ENCODE measurements around the gene DAAM1. TPM values are rescaled to one million over a fixed set of nuclear protein-coding genes. Genes with fewer than 3 reads are reported as not detected.

Gene DAAM1
- total RNA-seq, 1 donor from 2014 or later: 69.9 TPM

DNA sequence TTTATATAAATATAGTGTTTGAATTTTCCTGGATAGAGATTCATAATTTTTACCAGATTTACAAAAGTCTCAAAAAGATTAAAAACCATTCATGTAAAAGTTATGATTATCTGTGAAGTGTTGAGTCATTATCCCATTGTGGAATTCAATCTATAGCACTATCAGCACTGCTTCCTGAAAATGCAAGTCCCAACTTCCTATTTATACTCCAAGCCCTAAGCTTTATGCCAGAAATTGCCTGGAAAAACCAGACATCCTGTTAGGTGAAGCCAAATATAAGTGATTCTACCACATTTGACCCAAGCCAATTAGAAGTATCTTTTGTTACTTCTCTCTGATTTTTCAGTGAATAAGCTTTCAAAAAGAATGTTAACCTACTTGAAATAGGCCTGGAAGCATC, 147.6 kb downstream of the DAAM1 start:
- Mint-ChIP-seq H3K27me3 (no peaks in the 10 kb centered on the region), H3K4me3 (ENCODE audit: low read depth) (no peak overlapping the region), H3K27ac (no peak overlapping the region), H3K36me3 (ENCODE audit: insufficient read depth) (peaks cover 25% of the 10 kb centered on the region), H3K9me3 (ENCODE audit: low read depth) (no peaks in the 10 kb centered on the region), H3K4me1 (ENCODE audit: low read depth) (peaks cover 8% of the 10 kb centered on the region)
- DNase-seq (ENCODE audit: low spot score, unreplicated experiment): no peak
- no peak for TF ChIP-seq CTCF (IDR thresholded peaks at IDR 0.05; ENCODE audit: unreplicated experiment)

GRCh38 chr14:59336706-59337105, 148.2 kb downstream of the DAAM1 start:
- no peaks in the 10 kb centered on the region for H3K9me3 Mint-ChIP-seq (ENCODE audit: low read depth)
- H3K36me3 Mint-ChIP-seq (ENCODE audit: insufficient read depth): peaks cover 25% of the 10 kb centered on the region
- no peak for DNase-seq (ENCODE audit: low spot score, unreplicated experiment)
- H3K27ac Mint-ChIP-seq: no peak overlapping the region
- no peak for TF ChIP-seq CTCF (IDR thresholded peaks at IDR 0.05; ENCODE audit: unreplicated experiment)
- H3K4me1 Mint-ChIP-seq (ENCODE audit: low read depth): peaks cover 8% of the 10 kb centered on the region
- H3K27me3 Mint-ChIP-seq: no peaks in the 10 kb centered on the region
- no peak overlapping the region for H3K4me3 Mint-ChIP-seq (ENCODE audit: low read depth)

- H3K9me3 Mint-ChIP-seq (ENCODE audit: low read depth): no peaks in the 10 kb centered on the region
- no peak for DNase-seq (ENCODE audit: low spot score, unreplicated experiment)
- no peak for TF ChIP-seq CTCF (IDR thresholded peaks at IDR 0.05; ENCODE audit: unreplicated experiment)
- H3K27me3 Mint-ChIP-seq: no peaks in the 10 kb centered on the region
- peaks cover 8% of the 10 kb centered on the region for H3K4me1 Mint-ChIP-seq (ENCODE audit: low read depth)
- H3K36me3 Mint-ChIP-seq (ENCODE audit: insufficient read depth): peaks cover 21% of the 10 kb centered on the region
- no peak overlapping the region for H3K4me3 Mint-ChIP-seq (ENCODE audit: low read depth)
- no peak overlapping the region for H3K27ac Mint-ChIP-seq
These were observed 148.7 kb downstream of the DAAM1 start for GRCh38 chr14:59337141-59337611.

- no peak overlapping the region for H3K27ac Mint-ChIP-seq
- H3K27me3 Mint-ChIP-seq: no peaks in the 10 kb centered on the region
- peaks cover 2% of the 10 kb centered on the region for H3K4me1 Mint-ChIP-seq (ENCODE audit: low read depth)
- no peak for TF ChIP-seq CTCF (IDR thresholded peaks at IDR 0.05; ENCODE audit: unreplicated experiment)
- no peak overlapping the region for H3K4me3 Mint-ChIP-seq (ENCODE audit: low read depth)
- no peak for DNase-seq (ENCODE audit: low spot score, unreplicated experiment)
- H3K9me3 Mint-ChIP-seq (ENCODE audit: low read depth): no peaks in the 10 kb centered on the region
- H3K36me3 Mint-ChIP-seq (ENCODE audit: insufficient read depth): peaks cover 12% of the 10 kb centered on the region
These were observed 150.3 kb downstream of the DAAM1 start for GRCh38 chr14:59338761-59339160.

DNA sequence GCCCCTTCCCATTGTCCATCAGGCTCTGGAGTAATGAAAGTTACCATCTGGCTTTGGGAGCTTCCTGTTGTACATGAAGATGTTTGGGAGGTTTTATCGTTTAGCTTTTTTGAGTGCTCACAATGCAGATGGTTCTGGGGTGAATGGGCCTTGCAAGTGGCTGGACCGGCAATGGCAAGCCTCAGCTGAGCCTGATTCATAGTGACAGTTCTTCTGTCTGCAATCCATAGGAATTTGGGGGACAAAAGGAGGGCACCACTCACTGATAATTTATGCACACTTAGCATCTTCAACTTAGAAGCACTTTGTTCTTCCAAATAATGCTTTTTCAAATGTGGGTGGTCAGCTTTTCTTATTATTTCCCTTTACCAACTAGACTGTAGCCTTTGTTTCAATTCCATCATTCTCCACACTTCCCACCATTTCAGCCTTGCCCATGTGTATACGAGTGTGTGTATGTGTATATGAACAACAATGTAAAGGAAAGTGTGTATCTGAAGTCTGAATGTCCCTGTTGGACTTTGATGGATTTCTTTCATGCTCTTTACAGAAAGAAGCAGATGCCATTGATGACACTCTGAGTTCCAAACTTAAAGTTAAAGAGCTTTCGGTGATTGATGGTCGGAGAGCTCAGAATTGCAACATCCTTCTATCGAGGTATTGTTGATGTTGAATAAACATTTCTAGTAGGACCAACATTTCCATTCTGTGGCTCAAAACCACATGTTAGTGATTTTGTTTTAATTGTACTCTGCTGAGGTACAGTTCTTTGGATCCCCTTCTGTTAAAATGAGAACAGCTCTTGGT, 151.3 kb downstream of the DAAM1 start:
- Mint-ChIP-seq H3K9me3 (ENCODE audit: low read depth) (no peaks in the 10 kb centered on the region), H3K27ac (no peak overlapping the region), H3K4me1 (ENCODE audit: low read depth) (peaks cover 2% of the 10 kb centered on the region), H3K27me3 (no peaks in the 10 kb centered on the region), H3K36me3 (ENCODE audit: insufficient read depth) (peaks cover 12% of the 10 kb centered on the region), H3K4me3 (ENCODE audit: low read depth) (no peak overlapping the region)
- TF ChIP-seq CTCF (IDR thresholded peaks at IDR 0.05; ENCODE audit: unreplicated experiment): no peak
- DNase-seq (ENCODE audit: low spot score, unreplicated experiment): no peak

All from progenitor cell of endocrine pancreas (in vitro differentiated cells).